ENCODE results near the gene AMN1.

DNA sequence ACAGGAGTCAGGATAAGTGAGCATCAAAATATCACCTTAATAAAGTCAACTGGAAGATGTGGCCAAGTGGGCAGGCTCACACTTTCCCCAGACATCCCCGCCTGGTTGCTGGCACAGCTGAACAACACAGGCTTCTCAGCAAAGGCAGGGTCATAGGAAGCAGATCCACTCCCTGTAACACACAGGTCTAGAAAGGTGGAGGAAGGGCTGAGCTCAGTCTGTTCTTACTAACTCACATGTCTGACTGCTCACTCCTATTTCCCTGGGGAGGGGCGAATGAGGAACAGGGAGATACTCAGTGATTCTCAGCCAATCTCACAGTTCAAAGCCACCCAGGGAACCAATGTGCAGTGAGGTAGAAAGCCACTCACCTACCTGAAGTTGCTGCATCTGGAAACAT lies 45.0 kb upstream of the AMN1 start:
- TF ChIP-seq SIN3A (IDR thresholded peaks at IDR 0.05; ENCODE audit: borderline replicate concordance, insufficient read depth, low read length) (no peak), TAF1 (IDR thresholded peaks at IDR 0.05; ENCODE audit: borderline replicate concordance, insufficient read depth, low read length) (no peak)

Data from PFSK-1 (cell line).